ENCODE results near the gene DUSP18. TPM values are rescaled to one million over a fixed set of nuclear protein-coding genes. Genes with fewer than 3 reads are reported as not detected.

DUSP18 gene
- total and polyA plus RNA-seq, 2 experiments from 2014 or later: 7.7 to 7.9 TPM

DNA sequence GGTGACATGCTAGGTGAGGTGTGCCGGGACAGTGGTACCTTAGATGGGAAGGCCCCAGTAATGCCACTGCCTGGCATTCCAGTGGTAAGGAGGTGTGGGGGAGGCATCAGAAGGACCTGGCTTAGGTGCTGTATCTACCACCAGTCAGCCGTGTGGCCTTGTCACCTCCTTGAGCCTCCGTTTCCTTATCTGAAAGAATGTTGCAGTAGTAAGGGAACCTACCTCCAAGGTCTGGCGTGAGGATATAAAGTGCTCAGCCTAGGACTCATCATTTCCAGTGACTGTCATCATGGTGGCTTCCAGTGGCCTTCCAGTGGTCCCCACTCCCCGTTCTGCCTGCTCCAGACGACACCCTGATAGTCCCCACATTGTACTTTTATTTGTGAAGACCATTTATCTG, 6.8 kb upstream of the DUSP18 start:
- no peaks in the 10 kb centered on the region for H3K4me1 ChIP-seq (ENCODE audit: insufficient read depth)
- no peak overlapping the region for H3K4me2 ChIP-seq
- no peaks in the 10 kb centered on the region for H3K9me3 ChIP-seq (ENCODE audit: low read depth)
- H3K36me3 ChIP-seq (replicated peaks; ENCODE audit: insufficient read depth, low read depth): no peaks in the 10 kb centered on the region
- H3K79me2 ChIP-seq: no peaks in the 10 kb centered on the region
- TF ChIP-seq EZH2 (IDR thresholded peaks at IDR 0.05; ENCODE audit: borderline replicate concordance): no peak
- TF ChIP-seq, protein P1, sequence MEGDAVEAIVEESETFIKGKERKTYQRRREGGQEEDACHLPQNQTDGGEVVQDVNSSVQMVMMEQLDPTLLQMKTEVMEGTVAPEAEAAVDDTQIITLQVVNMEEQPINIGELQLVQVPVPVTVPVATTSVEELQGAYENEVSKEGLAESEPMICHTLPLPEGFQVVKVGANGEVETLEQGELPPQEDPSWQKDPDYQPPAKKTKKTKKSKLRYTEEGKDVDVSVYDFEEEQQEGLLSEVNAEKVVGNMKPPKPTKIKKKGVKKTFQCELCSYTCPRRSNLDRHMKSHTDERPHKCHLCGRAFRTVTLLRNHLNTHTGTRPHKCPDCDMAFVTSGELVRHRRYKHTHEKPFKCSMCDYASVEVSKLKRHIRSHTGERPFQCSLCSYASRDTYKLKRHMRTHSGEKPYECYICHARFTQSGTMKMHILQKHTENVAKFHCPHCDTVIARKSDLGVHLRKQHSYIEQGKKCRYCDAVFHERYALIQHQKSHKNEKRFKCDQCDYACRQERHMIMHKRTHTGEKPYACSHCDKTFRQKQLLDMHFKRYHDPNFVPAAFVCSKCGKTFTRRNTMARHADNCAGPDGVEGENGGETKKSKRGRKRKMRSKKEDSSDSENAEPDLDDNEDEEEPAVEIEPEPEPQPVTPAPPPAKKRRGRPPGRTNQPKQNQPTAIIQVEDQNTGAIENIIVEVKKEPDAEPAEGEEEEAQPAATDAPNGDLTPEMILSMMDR (IDR thresholded peaks at IDR 0.05; ENCODE audit: poor library complexity): no peak
- TF ChIP-seq EZH2phosphoT487 (IDR thresholded peaks at IDR 0.05; ENCODE audit: low read depth, severe bottlenecking, unreplicated experiment): no peak
- DNase-seq (ENCODE audit: low spot score): no peak
- WGBS (ENCODE audit: low lambda C conversion rate, missing lambda C conversion rate): 91% methylated on average over 6 of the region's 6 CpGs
- no peak overlapping the region for H3K27ac ChIP-seq
- no peaks in the 10 kb centered on the region for H4K20me1 ChIP-seq (ENCODE audit: insufficient read depth, poor library complexity, severe bottlenecking)
- H2AFZ ChIP-seq: no peak overlapping the region
- H3K27me3 ChIP-seq: peaks cover 7% of the 10 kb centered on the region
- H3K9me2 ChIP-seq (replicated peaks; ENCODE audit: insufficient read depth): no peaks in the 10 kb centered on the region
- H3K4me3 ChIP-seq: no peak overlapping the region

DNA sequence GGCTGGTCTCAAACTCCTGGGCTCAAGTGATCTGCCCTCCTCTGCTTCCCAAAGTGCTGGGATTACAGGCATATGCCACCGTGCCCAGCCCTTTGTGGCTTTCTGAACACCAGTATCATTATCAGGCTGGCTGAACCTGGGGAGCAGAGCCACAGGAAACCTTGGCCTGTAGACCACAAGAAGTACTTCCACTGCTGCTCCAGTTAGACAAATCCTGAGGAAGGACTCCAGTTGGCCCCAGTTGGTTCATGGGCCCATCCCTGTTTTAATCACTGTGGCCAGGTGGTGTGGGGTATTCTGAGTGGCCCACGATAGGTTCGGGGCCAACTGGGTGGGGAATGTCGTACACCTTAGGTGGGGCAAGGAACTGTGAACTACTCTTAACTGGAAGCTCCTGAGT, 5.5 kb upstream of the DUSP18 start:
- Histone ChIP-seq H3K36me3 (replicated peaks; ENCODE audit: insufficient read depth, low read depth) (no peaks in the 10 kb centered on the region), H4K20me1 (ENCODE audit: insufficient read depth, poor library complexity, severe bottlenecking) (no peaks in the 10 kb centered on the region), H3K4me2 (no peak overlapping the region), H3K27ac (no peak overlapping the region), H3K9me3 (ENCODE audit: low read depth) (no peaks in the 10 kb centered on the region), H2AFZ (no peak overlapping the region), H3K4me1 (ENCODE audit: insufficient read depth) (no peaks in the 10 kb centered on the region), H3K4me3 (no peak overlapping the region), H3K79me2 (no peaks in the 10 kb centered on the region), H3K9me2 (replicated peaks; ENCODE audit: insufficient read depth) (no peaks in the 10 kb centered on the region), H3K27me3 (peaks cover 11% of the 10 kb centered on the region)
- WGBS (ENCODE audit: low lambda C conversion rate, missing lambda C conversion rate): 94% methylated on average over 4 of the region's 4 CpGs
- DNase-seq (ENCODE audit: low spot score): no peak
- TF ChIP-seq EZH2 (IDR thresholded peaks at IDR 0.05; ENCODE audit: borderline replicate concordance) (no peak), EZH2phosphoT487 (IDR thresholded peaks at IDR 0.05; ENCODE audit: low read depth, severe bottlenecking, unreplicated experiment) (no peak)
- TF ChIP-seq, protein P1 (IDR thresholded peaks at IDR 0.05; ENCODE audit: poor library complexity): no peak

DNA sequence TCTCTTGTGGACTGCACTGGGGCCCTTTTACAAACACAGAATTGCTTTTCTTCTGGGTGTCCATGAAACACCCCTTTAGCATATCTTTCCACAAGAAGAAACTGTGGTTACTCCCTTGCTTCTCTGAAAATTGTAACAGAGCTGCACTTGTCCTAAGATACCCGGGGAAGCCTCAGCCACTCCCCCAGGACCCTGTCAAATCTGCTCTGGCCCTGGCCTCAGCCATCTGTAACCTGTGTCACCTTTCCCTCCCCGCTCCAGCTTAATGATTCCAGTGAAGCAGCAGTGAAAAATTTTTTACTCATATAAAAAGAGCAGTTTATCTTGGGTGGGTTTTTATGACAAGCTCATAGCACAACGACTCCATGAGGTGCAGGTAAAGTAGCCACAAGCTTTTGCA, 3.4 kb upstream of the DUSP18 start:
- TF ChIP-seq, protein P1 (IDR thresholded peaks at IDR 0.05; ENCODE audit: poor library complexity): no peak
- TF ChIP-seq EZH2phosphoT487 (IDR thresholded peaks at IDR 0.05; ENCODE audit: low read depth, severe bottlenecking, unreplicated experiment): no peak
- no peak for TF ChIP-seq EZH2 (IDR thresholded peaks at IDR 0.05; ENCODE audit: borderline replicate concordance)
- no peaks in the 10 kb centered on the region for H3K4me1 ChIP-seq (ENCODE audit: insufficient read depth)
- H4K20me1 ChIP-seq (ENCODE audit: insufficient read depth, poor library complexity, severe bottlenecking): no peaks in the 10 kb centered on the region

DNA sequence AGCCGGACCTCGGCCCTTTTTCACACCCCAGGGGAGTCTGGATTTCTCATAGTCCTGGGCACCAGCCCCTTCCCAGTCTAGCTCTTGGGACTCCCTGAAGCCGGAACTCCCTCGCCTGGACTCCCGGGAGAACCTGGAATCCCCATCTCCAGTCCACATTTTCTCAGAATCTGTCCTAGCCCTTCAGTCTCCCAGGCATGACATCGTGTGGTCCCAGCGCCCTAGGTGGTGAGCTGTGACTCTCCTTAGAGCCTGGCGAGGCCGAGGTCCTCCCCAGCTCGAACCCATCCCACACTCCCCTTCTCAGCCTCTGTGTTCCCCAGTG, 673 bp upstream of the DUSP18 start:
- Histone ChIP-seq H3K4me2 (peak overlapping the region; percentile 86), H3K27me3 (peaks cover 7% of the 10 kb centered on the region), H3K9me3 (ENCODE audit: low read depth) (no peaks in the 10 kb centered on the region), H3K36me3 (replicated peaks; ENCODE audit: insufficient read depth, low read depth) (no peaks in the 10 kb centered on the region), H3K4me1 (ENCODE audit: insufficient read depth) (no peaks in the 10 kb centered on the region), H3K27ac (peak overlapping the region; percentile 51), H3K9me2 (replicated peaks; ENCODE audit: insufficient read depth) (no peaks in the 10 kb centered on the region), H3K4me3 (peak overlapping the region; percentile 66), H3K79me2 (no peaks in the 10 kb centered on the region), H2AFZ (peak overlapping the region; percentile 93), H4K20me1 (ENCODE audit: insufficient read depth, poor library complexity, severe bottlenecking) (no peaks in the 10 kb centered on the region)
- DNase-seq (ENCODE audit: low spot score): no peak
- 16% methylated on average over 8 of the region's 10 CpGs for whole genome bisulfite sequencing (ENCODE audit: low lambda C conversion rate, missing lambda C conversion rate)
- no peak for TF ChIP-seq EZH2 (IDR thresholded peaks at IDR 0.05; ENCODE audit: borderline replicate concordance)
- TF ChIP-seq, protein P1 (IDR thresholded peaks at IDR 0.05; ENCODE audit: poor library complexity): no peak
- TF ChIP-seq EZH2phosphoT487 (IDR thresholded peaks at IDR 0.05; ENCODE audit: low read depth, severe bottlenecking, unreplicated experiment): no peak

More for the DNA sequence above, 3.4 kb upstream of the DUSP18 start:
- Histone ChIP-seq H3K79me2 (no peaks in the 10 kb centered on the region), H3K9me3 (ENCODE audit: low read depth) (no peaks in the 10 kb centered on the region), H3K4me2 (no peak overlapping the region), H3K27ac (no peak overlapping the region), H2AFZ (no peak overlapping the region), H3K36me3 (replicated peaks; ENCODE audit: insufficient read depth, low read depth) (no peaks in the 10 kb centered on the region), H3K4me3 (no peak overlapping the region), H3K9me2 (replicated peaks; ENCODE audit: insufficient read depth) (no peaks in the 10 kb centered on the region), H3K27me3 (peaks cover 7% of the 10 kb centered on the region)
- WGBS (ENCODE audit: low lambda C conversion rate, missing lambda C conversion rate): 81% methylated on average over 3 of the region's 3 CpGs
- DNase-seq (ENCODE audit: low spot score): no peak

Data from hepatocyte (in vitro differentiated cells).